ENCODE measurements around the gene ADRA2B.

ADRA2B gene

GRCh38 chr2:96117701-96118588, 1.6 kb upstream of the ADRA2B start:
- DNase-seq (ENCODE audit: low read depth) = no peak

GRCh38 chr2:96116879-96117533, 635 bp upstream of the ADRA2B start:
- DNase-seq (ENCODE audit: low read depth) = peak; percentile 56

DNA sequence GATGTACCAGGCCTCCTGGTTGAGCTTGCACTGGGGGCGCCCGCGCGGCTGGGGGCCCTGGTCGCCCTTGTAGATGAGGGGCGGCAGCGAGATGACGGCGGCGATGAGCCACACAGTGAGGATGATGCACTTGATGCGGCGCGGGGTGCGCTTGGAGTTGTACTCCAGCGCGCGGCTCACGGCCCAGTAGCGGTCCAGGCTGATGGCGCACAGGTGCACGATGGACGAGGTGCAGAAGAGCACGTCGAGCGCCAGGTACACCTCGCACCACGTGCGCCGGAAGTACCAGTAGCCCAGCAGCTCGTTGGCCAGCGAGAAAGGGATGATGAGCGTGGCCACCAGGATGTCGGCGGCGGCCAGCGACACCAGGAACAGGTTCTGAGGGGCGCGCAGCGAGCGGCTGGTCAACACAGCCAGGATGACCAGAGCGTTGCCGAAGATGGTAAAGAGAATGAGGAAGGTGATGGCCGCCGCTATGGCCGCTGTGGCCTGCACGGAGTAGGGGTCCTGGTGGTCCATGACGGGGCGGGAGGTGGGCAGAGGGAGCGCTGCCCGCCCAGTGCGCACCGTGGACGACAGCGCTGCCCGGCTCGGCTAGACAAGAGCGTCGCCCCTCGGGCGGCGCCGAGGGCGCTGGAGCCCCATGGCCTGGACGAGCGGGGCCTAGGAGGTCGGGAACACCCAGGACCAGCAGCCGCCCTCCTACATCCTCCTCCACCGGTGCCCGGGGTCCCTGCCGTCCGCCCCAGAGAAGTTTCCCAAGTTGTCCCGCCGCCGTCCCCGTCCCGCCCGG, 544 bp downstream of the ADRA2B start:
- DNase-seq (ENCODE audit: low read depth) = no peak

GRCh38 chr2:96114903-96115581, 1.3 kb downstream of the ADRA2B start:
- no peak for DNase-seq (ENCODE audit: low read depth)

GRCh38 chr2:96114546-96114902, 1.8 kb downstream of the ADRA2B start:
- no peak for DNase-seq (ENCODE audit: low read depth)

- no peak for DNase-seq (ENCODE audit: low read depth)
Observed at GRCh38 chr2:96113951-96114350, 2.4 kb downstream of the ADRA2B start.

- DNase-seq (ENCODE audit: low read depth) = no peak
Observed at GRCh38 chr2:96113367-96113677, 3.0 kb downstream of the ADRA2B start.

DNA sequence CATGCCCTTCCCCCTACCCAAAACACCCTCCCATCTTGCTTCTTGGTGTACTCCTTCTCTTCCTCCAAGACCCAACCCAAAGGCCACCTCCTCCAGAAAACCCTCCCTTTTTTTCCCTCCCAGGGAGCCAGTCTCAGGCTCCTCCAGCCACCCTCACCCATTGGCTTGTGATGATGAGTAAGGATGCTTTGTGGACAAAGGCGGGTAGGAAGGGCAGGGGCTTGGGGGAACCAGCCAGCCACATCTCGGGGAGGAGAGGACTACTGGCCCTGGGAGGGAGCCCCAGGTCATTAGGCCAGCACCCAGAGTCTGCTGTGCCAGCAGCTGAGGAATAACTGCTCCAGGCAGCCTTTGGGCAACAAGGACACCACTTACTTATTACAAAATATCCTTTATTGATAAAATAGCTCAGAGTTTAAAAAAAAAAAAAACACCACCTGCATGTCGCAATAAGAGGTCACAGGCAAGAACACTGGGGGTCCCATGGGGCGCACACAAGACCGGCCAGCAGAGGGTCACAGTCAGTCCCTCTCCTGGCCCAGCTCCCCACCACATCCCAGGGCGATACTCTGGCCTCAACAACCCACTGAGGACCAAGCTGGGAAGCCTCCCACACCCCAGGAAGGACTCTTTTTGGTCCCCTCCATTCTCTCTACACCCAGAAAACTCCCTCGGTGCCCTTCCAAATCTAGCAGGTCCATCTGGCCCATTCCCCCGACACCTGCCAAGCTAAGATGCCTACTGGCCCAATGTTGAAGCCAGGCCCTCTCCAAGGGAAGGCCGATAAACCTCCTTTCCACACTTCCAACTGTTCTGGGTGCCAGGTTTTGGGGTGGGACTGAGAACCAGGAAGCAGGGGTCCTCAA, 3.6 kb downstream of the ADRA2B start:
- DNase-seq (ENCODE audit: low read depth) = no peak

- no peak for DNase-seq (ENCODE audit: low read depth)
Observed at GRCh38 chr2:96111823-96112500, 4.4 kb downstream of the ADRA2B start.

DNA sequence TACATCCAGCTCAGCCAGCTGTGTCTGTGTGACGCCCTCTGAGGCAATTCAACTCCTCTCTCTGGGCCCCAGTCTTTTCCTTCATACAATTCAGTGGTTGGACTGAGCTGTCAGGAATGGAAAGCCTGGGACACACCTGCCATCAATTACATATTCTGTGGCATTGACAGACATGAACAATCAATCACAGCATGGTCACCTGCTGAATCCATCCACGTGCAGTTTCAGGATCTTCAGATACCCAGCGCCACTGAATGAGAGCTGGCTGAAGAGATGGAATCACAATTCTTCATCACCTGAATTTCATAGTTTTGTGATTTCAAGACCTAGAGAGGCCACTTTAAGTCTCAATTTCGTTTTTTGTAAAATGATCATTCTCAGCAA, 5.1 kb downstream of the ADRA2B start:
- no peak for DNase-seq (ENCODE audit: low read depth)

GRCh38 chr2:96110621-96111256, 5.6 kb downstream of the ADRA2B start:
- no peak for DNase-seq (ENCODE audit: low read depth)

- no peak for DNase-seq (ENCODE audit: low read depth)
Observed at GRCh38 chr2:96109931-96110511, 6.3 kb downstream of the ADRA2B start.

- no peak for DNase-seq (ENCODE audit: low read depth)
Observed at GRCh38 chr2:96109361-96109680, 7.0 kb downstream of the ADRA2B start.

DNA sequence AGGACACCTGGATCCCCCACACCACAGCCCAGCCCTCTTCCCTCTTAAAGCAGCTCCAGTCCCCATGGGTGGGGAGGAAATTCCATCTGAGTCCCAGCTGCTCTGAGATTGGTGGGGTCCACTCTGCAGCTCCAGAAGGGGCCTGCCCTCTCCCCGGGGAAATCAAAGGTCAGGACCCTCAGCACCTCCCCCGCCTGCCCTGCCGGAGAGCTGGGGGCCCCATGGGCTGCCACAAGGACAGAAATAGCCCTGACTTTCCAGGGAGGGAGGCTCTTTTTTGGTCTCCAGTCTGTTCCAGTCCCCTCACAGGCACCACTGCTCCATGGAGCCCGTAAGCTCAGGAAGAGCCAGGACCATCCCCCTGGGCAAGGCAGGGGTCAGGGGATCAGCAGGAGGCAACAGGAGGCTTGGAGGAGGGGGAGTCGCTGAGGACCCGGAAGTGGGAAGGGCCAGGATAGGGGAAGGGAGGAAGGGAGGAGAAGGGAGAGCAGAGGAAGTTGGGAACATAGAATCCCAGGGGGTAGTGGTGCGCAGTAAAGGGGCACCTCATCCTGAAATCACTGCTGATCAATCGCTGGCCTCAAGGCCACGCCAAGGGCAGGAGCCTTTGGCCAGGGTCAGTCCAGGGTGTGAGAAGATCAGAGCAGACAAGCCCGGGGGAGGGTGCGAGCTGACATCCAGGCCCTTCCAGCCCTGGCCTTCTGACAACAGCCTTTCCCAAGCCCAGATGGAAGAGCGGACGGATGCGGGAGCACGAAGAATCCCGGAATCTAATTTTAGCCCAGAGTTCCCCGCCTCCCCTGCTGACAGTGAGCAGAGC, 7.6 kb downstream of the ADRA2B start:
- no peak for DNase-seq (ENCODE audit: low read depth)

DNA sequence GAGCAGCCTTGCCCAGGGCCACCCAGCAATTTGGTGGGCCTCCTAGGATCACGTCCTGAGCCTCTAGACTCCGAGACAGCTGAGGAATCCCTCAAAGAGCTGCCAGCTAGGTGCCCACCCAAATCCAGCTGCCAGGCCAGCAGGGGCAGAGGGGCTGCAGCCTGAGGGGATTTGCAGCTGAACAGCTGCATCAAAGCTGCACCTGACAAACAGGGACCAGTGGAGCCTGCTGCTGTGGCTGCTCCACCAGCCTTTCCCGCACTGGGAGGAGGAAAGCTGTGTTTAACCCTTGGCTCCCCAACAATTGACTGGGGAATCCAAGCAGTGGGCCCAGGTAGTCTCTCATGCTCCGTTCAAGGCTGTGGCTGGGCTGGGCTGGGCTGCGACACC, 8.2 kb downstream of the ADRA2B start:
- no peak for DNase-seq (ENCODE audit: low read depth)

GRCh38 chr2:96107708-96108065, 8.7 kb downstream of the ADRA2B start:
- DNase-seq (ENCODE audit: low read depth) = no peak

DNA sequence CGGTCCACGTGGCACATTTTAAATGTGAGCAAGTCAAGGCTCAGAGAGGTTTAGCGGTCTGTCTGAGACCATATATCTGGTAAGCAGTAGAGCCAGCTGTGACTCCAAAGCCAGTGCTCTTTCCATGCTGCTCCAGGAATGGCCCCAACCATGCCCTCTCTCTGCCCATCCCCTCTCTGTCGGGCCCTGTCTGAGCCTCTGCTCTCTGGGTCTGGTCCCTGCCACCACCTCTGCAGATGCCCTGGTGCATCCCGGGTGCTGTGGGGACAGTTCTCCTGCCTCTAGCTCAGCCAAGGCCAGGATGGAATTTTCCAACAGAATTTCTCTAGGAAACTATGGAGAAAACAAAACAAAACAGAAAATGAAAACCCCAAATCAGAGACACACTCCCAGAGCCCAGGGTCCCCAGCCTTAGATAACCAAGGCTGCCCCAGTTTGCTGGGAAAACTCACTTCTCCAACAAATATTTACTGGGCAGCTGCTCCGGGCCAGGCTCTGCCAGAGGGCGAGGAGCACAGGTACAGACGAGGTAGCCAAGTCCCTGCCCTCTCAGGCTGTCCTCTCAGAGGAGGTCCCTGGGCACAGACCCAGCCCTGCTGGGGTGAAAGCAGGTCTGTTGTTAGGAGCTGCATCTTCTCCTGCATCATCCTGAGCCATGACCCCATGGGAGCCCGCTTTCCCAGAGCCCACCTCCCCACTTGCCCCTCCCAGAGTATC, 9.2 kb downstream of the ADRA2B start:
- DNase-seq (ENCODE audit: low read depth) = no peak

DNA sequence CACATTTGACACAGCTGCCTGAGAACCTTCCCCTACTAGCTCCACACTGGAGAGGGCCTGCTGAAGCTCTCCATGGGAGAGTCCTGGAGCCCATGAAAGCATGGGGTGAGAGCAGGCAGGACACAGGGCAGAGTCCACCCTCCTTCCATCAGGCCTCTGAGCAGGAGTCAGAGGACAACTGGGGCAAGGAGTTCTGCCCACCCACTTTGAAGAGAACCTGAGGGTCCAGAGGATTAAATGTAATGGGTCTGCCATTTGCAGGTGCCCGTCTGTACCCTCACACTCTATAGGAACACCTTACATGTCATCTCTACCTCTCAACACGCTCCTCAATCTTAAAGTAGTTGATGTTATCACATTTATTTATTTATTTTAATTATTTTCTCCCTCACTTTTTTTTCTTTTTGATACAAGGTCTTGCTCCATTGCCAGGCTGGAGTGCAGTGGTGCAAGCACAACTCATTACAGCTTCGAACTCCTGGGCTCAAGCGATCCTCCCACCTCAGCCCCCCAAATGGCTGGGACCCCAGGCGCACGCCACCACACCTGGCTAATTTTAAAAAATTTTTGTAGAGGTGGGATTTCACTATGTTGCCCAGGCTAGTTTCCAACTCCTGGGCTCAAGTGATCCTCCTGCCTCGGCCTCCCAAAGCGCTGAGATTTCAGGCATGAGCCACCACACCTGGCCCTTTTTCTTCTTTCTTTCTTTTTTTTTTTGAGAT, 10.2 kb downstream of the ADRA2B start:
- DNase-seq (ENCODE audit: low read depth) = no peak
